HS-27A (cell line): ENCODE measurements around the gene EMX2.
"Not testable (repeated sequence)": the region's sequence is repeated elsewhere in the genome, so short reads cannot be mapped to it uniquely, and the experiment has no call there.

Experiments
- DNase-seq: peaks from one replicate; pipeline ENCODE4 v3.0.0-alpha.2; 2012; ENCODE audit warnings: low read depth, missing footprints

Gene EMX2

DNA sequence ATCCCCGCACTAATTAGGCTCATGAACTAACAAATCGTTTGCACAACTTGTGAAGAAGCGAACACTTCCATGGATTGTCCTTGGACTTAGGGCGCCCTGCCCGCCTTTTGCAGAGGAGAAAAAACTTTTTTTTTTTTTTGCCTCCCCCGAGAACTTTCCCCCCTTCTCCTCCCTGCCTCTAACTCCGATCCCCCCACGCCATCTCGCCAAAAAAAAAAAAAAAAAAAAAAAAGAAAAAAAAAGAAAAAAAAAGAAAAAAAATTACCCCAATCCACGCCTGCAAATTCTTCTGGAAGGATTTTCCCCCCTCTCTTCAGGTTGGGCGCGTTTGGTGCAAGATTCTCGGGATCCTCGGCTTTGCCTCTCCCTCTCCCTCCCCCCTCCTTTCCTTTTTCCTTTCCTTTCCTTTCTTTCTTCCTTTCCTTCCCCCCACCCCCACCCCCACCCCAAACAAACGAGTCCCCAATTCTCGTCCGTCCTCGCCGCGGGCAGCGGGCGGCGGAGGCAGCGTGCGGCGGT, at the start of gene EMX2:
Gene EMX2 (plus strand): TSS at position 41 of the 519 bp plus-strand sequence. CDS start 522 bp downstream, outside the sequence.
- no peak for DNase-seq

DNA sequence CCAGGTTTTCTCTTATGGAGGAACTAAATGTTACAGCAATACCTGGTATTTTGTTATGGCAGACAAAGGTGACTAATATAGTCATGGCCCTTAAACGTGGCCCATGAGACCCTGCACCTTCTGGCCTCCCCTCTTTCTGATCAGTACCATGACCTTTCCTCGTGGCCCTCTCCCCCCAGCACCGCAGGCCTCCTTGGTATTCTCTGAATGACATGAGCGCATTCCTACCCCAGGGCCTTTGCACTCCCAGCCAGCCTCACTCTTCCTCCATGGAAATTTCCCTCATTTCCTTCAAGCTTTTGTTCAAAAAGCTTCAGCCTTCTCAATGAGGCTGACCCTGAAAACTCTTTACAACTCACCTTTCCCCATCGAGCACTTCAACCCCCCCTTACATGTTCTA, 46.5 kb upstream of the EMX2 start:
- no peak for DNase-seq

- peak; percentile 14 for DNase-seq
These were observed 45.9 kb upstream of the EMX2 start for GRCh38 chr10:117496616-117497028.

- DNase-seq, result no peak
These were observed 44.8 kb upstream of the EMX2 start for GRCh38 chr10:117497736-117498135.

DNA sequence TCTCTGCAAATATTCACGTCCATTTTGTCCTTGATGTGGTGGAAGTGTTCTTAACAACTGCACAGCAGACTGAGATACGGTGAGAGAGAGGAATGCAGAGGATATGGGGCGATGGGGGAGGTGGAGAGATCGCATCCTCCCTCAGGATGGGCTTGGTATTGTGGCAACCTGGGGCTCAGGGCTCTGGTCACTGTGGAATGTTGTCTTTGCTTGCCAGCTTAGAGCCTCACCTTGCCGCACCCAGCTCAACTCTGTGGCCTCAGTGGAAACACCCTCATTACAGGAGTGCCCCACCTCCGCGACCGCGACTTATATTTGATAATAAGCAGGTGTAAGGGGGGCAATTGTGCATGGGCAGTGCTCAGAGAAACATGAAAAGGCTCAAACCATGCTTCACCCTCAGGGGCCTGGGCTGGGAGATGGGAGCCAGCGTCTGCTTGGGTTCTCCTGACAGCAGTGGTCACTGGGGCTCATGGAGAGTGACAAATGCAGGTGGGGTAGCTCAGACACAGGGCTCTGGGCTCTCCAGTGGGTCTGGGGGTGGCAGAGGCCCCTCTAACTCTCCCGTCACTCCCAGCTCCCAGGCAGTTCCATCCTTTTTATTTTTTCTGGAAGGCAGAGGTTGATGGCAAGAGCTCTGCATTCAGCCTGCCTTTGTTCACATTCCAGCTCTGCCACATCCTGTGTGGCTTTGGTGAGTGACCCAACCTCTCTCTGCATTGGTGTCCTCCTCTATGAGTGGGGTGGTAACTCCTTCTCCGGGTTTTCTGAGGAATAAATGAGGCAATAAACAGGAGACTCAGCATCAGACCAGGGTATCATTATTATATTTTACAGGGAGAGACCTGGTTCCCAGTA, 43.1 kb upstream of the EMX2 start:
- no peak for DNase-seq

DNA sequence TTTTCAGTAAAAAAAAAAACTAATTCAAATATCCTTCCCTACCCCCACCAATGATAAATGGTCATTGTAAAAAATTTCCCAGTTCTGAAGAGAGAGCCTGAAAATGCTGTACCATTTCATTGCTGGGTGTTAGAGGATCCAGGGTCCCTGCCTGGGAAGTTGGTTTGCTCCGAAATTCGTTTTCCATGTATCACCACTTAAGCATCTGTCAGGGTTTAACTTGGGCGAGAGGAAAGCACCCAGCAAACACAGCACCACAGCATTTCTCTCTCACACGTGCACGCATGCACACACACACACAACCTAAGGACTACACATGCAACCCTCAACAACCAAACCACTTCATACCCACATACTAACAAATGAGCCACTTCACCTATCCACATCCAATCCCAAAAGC, 42.1 kb upstream of the EMX2 start:
- no peak for DNase-seq

DNA sequence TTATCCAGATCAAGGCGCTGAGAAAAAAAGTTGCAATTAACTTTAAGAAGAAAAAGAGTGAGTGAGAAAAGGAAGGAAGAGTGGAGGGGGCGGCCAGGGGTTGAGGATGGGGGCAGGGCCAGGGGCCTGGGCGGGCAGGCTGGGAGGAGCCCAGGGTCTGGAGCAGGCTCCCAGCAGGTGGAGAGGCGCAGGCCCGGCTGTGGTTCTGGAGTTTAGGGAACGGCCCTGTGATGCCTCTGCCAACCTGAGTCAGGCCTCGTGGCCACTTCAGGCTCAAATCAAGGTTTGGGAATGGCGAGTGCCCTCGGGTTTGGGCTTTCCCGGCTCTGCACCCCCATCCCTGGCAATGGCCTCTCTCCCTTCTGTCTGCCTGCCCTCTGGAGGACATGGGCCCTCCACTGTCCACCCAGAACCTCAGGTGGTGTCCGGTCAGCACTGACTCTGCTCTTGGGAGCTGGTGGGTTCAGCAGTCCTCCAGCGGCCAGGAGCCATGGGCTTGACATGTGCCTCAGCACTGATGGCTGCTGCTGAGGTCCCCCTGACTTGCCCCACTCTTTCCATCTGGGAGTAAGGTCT, 41.0 kb upstream of the EMX2 start:
- DNase-seq, result no peak

- no peak for DNase-seq
These were observed 39.9 kb upstream of the EMX2 start for GRCh38 chr10:117502421-117503243.

GRCh38 chr10:117503244-117504205, 39.0 kb upstream of the EMX2 start:
- DNase-seq, result no peak

DNA sequence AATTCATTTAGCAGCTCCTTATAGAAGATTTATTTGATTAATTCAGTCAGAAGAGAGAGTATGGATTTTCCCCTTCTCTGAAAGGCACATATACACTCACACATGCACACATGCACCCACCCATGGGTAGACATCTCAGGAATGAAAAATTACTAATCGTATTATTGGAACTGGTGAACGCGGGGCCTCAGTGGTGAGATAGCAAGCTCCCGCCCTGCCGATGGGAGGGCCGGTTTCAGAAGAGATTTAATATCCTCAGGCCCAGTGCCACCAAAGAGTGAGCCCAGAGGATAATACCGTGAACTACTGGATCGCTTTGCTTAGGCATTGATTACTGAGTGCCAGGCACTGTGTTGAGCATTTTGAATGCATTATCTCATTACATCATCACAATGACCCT, 38.0 kb upstream of the EMX2 start:
- DNase-seq, result no peak

DNA sequence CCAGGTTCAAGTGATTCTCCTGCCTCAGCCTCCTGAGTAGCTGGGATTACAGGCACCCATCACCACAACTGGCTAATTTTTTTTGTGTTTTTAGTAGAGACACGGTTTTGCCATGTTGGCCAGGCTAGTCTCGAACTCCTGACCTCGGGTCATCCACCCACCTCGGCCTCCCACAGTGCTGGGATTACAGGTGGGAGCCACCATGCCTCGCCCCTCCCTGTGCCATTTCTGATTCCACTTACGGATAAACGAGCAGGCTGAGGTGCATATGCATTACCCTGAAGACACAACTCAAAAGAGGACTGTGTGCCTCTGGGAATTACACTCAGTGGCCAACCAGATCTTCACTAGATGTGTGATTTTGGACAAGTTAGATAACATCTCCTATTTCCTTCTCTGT, 35.5 kb upstream of the EMX2 start:
- DNase-seq, result not testable (repeated sequence)

DNA sequence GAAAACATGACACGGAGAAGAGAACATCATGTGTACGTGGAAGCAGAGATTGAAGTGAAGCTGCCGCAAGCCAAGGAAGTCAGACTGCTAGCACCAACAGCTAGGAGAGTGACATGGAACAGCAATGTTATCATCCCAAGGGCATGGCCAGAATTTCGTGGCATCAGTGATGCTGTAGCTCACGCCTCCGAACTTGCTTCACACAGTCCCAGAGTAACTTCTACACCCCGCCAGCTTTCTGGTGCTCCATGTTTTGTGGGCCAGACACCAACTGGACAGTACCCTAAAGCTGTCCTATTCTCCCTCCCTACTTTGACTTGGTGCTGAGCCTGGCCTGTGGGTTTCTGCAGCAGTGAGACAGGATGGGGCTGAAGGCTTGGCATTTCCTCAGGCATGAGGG, 33.0 kb upstream of the EMX2 start:
- no peak for DNase-seq

DNA sequence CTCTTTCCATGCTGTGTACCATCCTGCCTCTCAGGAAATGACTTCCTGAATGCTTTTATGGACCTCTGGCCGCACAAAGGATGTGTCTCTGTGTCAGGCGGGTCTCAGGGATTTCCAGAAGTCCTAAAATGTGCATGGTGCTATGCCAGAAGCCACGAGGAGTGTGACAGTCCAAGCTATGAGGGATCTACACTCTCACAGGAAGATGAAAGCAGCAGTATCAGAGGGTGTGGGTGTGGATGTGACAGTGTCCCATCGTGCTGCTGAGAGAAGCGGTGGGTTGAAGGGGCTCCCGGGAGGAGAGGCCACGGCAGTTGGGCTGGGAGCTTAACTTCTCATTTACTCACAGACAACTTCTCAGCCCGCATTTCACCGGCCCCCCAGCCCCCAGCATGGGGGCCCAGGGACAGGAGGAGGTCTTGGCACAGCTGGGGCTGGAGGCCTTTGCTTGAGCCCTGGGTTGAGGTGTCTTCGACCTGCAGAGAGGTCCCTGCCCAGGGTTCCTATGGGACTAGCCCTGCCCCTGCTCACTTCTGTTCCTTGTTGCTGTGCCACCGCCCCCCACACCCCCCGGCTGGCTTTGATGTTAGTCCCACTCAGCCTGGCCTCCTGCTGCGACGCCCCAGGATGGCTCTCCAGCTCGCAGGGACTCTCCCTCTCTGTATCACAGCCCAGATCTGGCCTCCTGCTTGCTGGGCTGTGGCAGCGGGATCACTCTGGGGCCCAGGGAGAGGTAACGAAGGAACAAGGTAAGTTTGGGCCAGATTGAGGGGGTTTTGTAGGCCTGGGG, 30.8 kb upstream of the EMX2 start:
- no peak for DNase-seq

DNA sequence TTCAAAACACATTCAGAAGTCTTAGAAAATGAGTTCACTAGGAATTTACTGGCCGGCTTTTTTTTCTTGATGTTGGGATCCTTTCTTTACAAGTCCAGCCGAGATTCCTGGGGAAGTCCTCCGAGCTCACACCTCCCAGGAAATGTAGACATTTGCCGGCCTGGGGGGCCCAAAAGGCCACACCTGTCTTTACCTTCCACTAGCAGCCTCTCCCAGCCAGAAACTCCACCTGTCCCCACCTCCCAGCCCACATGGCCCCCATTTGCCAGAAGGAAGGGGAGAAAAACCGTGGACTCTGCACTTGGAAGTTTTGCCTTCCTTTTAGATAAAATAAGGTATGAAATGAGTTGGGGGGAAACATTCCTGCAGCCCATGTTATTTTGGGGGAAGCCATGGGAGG, 27.6 kb upstream of the EMX2 start:
- DNase-seq, result no peak

GRCh38 chr10:117516681-117517080, 25.9 kb upstream of the EMX2 start:
- DNase-seq, result no peak

DNA sequence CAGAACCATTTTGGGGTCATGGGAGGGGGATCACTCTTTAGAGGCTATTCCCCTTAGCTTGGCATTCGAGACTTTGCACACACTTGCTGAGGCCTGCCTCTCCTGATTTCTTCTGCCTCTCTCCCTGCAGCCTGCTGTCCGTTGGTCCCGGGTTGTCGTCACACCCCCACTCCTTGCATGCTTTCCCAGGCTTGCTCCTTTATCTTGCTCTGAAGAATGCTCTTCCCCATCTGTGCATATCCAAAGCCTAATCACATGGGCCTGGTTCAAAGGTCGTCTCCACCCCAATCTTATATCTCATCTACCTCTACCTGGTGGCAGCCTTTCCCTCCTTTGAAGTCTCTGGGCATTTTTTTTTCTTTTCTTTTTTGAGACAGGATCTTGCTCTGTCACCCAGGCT, 24.3 kb upstream of the EMX2 start:
- DNase-seq, result no peak

GRCh38 chr10:117519286-117519685, 23.3 kb upstream of the EMX2 start:
- no peak for DNase-seq

DNA sequence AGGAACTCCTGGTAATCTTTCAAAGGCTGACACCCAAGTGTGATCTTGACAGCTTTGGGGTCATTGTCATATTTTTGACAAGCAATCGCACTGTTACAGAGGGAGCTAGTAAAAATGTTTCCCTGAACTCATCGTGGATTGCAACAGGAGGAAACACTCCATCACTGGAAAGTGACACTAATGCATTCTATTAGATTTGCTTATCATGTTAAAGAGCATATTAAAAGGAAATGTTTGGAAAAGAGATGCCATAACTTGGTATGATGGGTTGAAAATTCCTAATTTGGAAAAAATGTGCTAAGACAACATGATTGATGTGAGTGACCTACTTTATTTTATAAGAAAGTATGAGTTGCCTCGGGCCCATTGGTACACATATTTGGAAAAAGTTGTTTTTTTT, 22.7 kb upstream of the EMX2 start:
- no peak for DNase-seq

DNA sequence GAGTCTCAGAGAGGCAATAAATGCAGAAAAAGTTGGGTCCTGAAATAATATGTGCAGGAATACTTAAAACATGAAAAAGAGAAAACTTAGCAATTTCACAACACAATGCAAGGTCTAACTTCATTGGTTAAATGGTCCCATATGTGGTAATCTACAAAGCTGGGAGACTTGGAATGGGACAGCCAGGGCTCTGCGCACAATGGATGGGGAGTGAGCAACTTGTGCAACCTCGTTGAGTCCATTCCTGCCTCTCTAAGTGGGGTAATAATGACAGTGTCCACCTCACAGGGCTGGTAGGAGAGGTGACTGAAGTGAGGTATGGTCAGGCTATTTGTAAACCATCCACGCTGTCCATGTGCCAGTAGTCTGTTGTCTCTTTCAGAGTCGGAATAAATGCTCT, 11.8 kb upstream of the EMX2 start:
- no peak for DNase-seq

GRCh38 chr10:117531371-117532002, 11.1 kb upstream of the EMX2 start:
- no peak for DNase-seq
